ENCODE measurements around the gene C1orf226.

The C1orf226 gene

GRCh38 chr1:162364498-162364897 is 17.0 kb upstream of the C1orf226 start:
- in situ Hi-C loops (cut with MboI; ENCODE audit: low sequenced_read_pairs) = loop anchor here (25.0 kb wide), 1 partner anchor 273 kb away; the partner anchor contains the start of gene DDR2

DNA sequence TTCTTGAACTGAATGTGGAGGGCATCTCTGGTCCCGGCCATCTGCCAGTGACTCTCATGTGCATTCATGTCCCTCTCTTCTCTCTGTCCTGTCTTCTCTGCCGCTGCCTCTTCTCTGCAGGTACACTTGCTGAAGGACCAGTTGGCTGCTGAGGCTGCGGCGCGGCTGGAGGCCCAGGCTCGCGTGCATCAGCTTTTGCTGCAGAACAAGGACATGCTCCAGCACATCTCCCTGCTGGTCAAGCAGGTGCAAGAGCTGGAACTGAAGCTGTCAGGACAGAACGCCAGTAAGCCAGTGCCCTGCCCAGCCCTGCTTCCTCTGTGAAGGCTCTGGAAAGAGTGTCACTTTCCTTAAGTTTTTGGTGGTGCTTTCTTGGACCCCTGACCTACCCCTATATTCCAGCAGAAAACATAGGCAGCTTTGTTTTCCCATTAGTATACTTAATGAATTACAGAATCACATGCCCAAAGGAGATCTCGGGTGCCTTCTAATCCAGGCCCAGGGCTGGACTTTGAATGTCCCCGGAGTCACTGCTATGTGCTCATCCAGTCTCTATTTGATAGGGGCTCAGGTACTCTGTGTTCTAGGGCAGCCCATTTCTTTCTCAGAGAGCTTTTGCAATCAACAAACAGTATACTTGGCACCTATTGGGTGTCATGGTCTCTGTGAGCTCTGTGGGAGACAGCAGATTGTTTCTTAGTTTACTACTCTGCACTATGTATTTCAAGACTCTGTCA is 16.1 kb upstream of the C1orf226 start:
- in situ Hi-C loops (cut with MboI; ENCODE audit: low sequenced_read_pairs) = loop anchor here (25.0 kb wide), 1 partner anchor 272 kb away; the partner anchor contains the start of gene DDR2

DNA sequence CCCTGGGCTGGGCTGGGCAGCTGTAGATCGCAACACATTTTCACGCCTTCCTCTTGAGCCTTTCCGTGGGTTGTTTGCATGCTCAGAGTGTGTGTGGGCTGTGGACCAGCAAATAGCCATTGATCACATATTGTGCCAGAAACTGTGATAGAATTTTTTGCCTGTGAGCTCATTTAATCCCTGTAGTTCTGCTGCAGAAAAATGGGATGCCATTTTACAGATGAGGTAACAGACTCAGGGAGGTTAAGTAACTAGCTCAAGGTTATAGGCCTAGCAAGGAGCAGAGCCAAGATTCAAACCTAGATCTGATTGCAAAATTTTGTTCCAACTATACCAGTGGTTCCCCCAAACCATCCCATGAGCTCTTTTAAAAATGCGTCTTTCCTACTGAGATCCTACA is 15.4 kb upstream of the C1orf226 start:
- in situ Hi-C loops (cut with MboI; ENCODE audit: low sequenced_read_pairs) = loop anchor here (25.0 kb wide), 1 partner anchor 271 kb away; the partner anchor contains the start of gene DDR2

GRCh38 chr1:162366671-162367070 is 14.9 kb upstream of the C1orf226 start:
- in situ Hi-C loops (cut with MboI; ENCODE audit: low sequenced_read_pairs) = loop anchor here (25.0 kb wide), 1 partner anchor 271 kb away; the partner anchor contains the start of gene DDR2

- in situ Hi-C loops (cut with MboI; ENCODE audit: low sequenced_read_pairs) = loop anchor here (25.0 kb wide), 1 partner anchor 270 kb away; the partner anchor contains the start of gene DDR2
Measured at GRCh38 chr1:162367073-162367472, 14.5 kb upstream of the C1orf226 start.

DNA sequence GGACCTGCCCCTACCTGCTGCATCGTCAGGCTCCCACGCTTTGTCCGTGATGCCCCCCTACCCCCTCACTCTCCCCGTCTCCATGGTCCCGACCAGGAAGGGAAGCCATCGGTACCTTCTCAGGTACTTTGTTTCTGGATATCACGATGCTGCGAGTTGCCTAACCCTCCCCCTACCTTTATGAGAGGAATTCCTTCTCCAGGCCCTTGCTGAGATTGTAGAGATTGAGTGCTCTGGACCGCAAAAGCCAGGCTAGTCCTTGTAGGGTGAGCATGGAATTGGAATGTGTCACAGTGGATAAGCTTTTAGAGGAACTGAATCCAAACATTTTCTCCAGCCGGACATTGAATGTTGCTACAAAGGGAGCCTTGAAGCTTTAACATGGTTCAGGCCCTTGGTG is 13.8 kb upstream of the C1orf226 start:
- in situ Hi-C loops (cut with MboI; ENCODE audit: low sequenced_read_pairs) = loop anchor here (25.0 kb wide), 1 partner anchor 270 kb away; the partner anchor contains the start of gene DDR2

GRCh38 chr1:162368451-162368850 is 13.1 kb upstream of the C1orf226 start:
- in situ Hi-C loops (cut with MboI; ENCODE audit: low sequenced_read_pairs) = loop anchor here (25.0 kb wide), 1 partner anchor 269 kb away; the partner anchor contains the start of gene DDR2

GRCh38 chr1:162369571-162369970 is 12.0 kb upstream of the C1orf226 start:
- in situ Hi-C loops (cut with MboI; ENCODE audit: low sequenced_read_pairs) = loop anchor here (25.0 kb wide), 1 partner anchor 268 kb away; the partner anchor contains the start of gene DDR2

DNA sequence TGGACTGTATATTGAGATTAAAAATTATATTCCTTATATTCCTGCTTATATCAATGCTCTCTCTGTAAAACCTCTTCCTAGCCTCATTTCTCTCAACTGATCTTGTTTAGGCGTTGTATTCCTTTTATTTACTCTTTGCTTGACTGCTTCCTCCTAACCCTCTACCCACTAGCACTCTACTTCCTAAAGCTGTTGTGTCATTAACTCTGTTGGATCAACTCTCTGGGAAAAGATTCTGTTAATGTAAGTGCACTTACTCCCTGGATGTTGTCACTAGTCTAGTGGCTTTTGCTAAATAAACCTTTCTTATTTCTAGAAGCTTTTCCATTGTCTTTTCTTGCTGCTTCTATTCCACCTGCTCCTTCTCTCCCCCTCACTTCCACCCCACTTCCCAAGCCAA is 11.4 kb upstream of the C1orf226 start:
- in situ Hi-C loops (cut with MboI; ENCODE audit: low sequenced_read_pairs) = loop anchor here (25.0 kb wide), 1 partner anchor 267 kb away; the partner anchor contains the start of gene DDR2

DNA sequence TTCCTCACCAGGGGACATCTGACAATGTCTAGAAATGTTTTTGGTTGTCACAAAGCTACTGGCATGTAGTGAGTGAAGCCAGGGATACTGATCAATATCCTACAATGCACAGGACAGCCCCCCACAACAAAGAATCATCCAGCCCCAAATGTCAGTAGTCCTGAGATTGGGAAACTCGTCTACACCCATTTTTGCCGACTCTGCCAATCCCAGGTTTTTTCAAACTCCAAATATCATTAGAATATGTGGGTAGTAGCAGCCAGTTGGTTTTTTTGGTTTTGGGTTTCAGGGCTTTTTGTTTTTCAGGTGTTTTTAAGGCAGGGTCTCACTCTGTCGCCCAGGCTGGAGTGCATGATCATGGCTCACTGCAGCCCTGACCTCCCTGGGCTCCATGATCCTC is 10.8 kb upstream of the C1orf226 start:
- in situ Hi-C loops (cut with MboI; ENCODE audit: low sequenced_read_pairs) = loop anchor here (25.0 kb wide), 1 partner anchor 267 kb away; the partner anchor contains the start of gene DDR2

DNA sequence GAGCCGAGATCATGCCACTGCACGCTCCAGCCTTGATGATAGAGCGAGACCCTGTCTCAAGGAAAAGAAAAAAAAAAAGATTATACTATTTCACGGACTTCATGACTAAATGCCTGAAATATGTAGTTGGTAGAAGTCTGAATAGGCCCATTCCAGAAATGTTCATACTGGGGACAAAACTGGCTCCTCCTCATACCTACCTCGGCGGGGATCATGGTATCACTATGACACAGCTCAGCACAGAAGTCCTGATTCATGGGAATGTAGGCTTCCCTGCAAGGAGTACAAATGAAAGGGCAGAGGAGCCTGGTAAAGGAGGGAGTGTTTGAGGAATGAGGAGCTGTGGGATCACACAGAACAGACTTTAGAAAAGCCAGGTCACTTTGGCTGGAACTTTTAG is 9.9 kb upstream of the C1orf226 start:
- in situ Hi-C loops (cut with MboI; ENCODE audit: low sequenced_read_pairs) = loop anchor here (25.0 kb wide), 1 partner anchor 266 kb away; the partner anchor contains the start of gene DDR2

- in situ Hi-C loops (cut with MboI; ENCODE audit: low sequenced_read_pairs) = loop anchor here (25.0 kb wide), 1 partner anchor 265 kb away; the partner anchor contains the start of gene DDR2
Measured at GRCh38 chr1:162372159-162373071, 9.1 kb upstream of the C1orf226 start.

GRCh38 chr1:162373072-162373427 is 8.5 kb upstream of the C1orf226 start:
- in situ Hi-C loops (cut with MboI; ENCODE audit: low sequenced_read_pairs) = loop anchor here (25.0 kb wide), 1 partner anchor 264 kb away; the partner anchor contains the start of gene DDR2

- in situ Hi-C loops (cut with MboI; ENCODE audit: low sequenced_read_pairs) = loop anchor here (25.0 kb wide), 1 partner anchor 264 kb away; the partner anchor contains the start of gene DDR2
Measured at GRCh38 chr1:162373541-162374260, 7.8 kb upstream of the C1orf226 start.

GRCh38 chr1:162374406-162374805 is 7.1 kb upstream of the C1orf226 start:
- in situ Hi-C loops (cut with MboI; ENCODE audit: low sequenced_read_pairs) = loop anchor here (25.0 kb wide), 1 partner anchor 263 kb away; the partner anchor contains the start of gene DDR2

GRCh38 chr1:162375463-162375862 is 6.1 kb upstream of the C1orf226 start:
- in situ Hi-C loops (cut with MboI; ENCODE audit: low sequenced_read_pairs) = no loop called here

GRCh38 chr1:162376691-162377090 is 4.8 kb upstream of the C1orf226 start, which contains the start of gene SPATA46:
Gene SPATA46 (minus strand): TSS chr1:162376854. CDS start chr1:162376790, 64 bp downstream.
- in situ Hi-C loops (cut with MboI; ENCODE audit: low sequenced_read_pairs) = no loop called here

- in situ Hi-C loops (cut with MboI; ENCODE audit: low sequenced_read_pairs) = no loop called here
Measured at GRCh38 chr1:162380061-162380846, 1.3 kb upstream of the C1orf226 start.

Data from HL-60/S4 (cell line).